ENCODE measurements around the gene TMEM256. TPM values are rescaled to one million over a fixed set of nuclear protein-coding genes. Genes with fewer than 3 reads are reported as not detected.
A peak's percentile ranks its signal among the peaks of the same experiment; 100 is the strongest.

Gene TMEM256
- total and polyA plus RNA-seq, 9 of the 15 experiments (the other 6 are each of a cell fraction or from before 2014, with no cell fraction given) = 43.4 to 177 (median 68.5) TPM

DNA sequence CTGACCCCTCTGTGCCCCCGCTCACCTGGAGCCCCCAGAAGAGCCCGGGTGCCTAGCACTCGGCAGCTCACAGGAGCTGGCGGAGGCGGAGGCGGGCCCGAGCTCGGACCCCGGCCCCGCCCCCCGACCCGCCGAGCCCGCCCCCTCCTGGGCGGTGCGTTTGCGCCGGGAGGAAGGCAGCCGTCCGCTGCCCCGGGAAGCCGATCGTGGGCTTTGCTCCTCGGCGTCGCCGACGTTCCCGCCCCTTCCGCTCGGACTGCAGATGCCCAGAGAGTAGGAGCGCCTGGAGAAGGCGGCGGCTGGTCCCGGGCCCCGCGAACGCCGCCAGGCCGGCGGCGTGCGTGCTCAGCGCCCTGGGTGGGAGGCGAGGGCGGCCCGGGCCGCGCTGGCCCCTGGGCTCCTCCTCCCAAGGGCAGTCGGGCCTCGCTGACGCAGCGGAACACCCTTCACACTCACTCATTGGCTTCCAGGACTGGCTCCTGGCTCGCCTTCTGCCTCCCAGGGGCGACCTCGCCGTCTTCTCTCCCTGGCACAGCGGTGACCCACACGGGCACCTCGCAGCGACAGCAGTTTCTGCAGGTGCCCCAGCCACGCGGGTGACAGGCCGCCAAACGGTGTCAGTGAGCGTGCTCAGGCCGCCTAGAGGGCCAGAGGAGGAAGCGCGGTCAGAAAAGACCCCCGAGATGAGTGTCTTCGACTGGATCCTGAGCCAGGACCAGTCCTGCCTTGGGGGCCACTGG, 9.3 kb downstream of the TMEM256 start, which contains the start of gene PLSCR3 (continued):
- TF ChIP-seq, protein P1, sequence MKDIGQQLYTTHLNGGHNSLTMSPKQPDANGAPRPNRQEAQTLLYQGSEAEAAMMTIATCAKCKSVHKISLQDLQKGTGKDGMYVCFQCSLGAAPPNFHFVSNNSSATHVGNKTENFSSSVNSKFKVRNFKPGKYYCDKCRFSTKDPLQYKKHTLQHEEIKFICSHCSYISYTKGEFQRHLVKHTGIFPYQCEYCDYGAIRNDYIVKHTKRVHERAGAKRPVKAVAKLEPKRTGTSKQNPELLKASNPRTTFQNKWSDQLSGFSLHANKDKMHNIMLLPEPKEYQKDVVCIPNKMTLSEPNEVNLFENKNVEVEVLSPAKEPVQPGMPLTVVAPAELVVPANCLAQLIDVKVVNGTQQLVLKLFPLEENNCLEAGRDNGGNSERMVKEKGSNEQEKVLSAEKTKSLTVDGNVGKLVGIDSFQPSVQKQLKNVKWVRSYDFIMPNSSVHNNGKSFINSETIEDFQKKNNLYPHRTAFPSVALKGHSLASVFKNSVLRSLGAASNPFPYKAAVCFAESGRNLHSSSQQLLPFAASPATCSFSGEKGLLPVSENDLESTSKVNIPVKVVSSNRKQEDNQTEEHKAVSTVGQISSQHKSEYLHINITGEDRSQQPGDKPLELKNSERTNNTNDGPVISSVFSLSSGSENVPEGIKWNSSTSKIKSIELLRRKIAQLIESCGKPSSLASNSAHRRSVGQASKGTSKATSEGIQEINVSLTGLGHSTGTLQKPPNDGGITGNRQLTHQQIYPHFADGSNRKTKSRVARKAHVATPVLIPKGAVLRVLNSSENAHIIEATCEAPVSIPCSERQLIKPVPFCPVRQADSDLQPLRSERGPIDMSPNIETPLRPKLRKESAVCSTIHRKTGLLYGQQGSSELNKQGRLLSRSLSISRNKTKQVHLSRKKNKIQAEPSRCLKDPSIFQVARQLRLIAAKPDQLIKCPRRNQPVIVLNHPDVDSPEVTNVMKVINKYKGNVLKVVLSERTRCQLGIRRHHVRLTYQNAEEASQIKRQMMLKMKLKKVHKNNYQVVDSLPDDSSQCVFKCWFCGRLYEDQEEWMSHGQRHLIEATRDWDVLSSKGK (CRISPR knock-in tag; IDR thresholded peaks at IDR 0.05) = no peak
- 0 out of 2 replicates have a peak, but pooled peaks have one; percentile 51 for TF ChIP-seq HDAC8 (tag; IDR thresholded peaks at IDR 0.05)
- TF ChIP-seq E2F3 (CRISPR knock-in tag; IDR thresholded peaks at IDR 0.05) = no peak
- 0 out of 2 replicates have a peak, but pooled peaks have one; percentile 4 for TF ChIP-seq NFIC (IDR thresholded peaks at IDR 0.05)
- TF ChIP-seq ZNF717 (CRISPR knock-in tag; IDR thresholded peaks at IDR 0.05) = no peak
- TF ChIP-seq NFATC3 (IDR thresholded peaks at IDR 0.05) = no peak
- TF ChIP-seq TAF1 (IDR thresholded peaks at IDR 0.05; ENCODE audit: control insufficient read depth, extremely low read depth, insufficient read depth, low read length, severe bottlenecking) = peak; percentile 42
- no peak for TF ChIP-seq BCL6 (CRISPR knock-in tag; IDR thresholded peaks at IDR 0.05)
- no peak for TF ChIP-seq E2F8 (IDR thresholded peaks at IDR 0.05; ENCODE audit: low read depth, partially characterized antibody)
- TF ChIP-seq CHCHD3 (CRISPR knock-in tag; IDR thresholded peaks at IDR 0.05) = no peak
- TF ChIP-seq PRDM10 (IDR thresholded peaks at IDR 0.05; ENCODE audit: partially characterized antibody) = no peak
- no peak for TF ChIP-seq ATF1 (CRISPR knock-in tag; IDR thresholded peaks at IDR 0.05)
- TF ChIP-seq ATF1 (tag; IDR thresholded peaks at IDR 0.05) = peak; percentile 50
- no peak for TF ChIP-seq ARID2 (IDR thresholded peaks at IDR 0.05)
- peak; percentile 61; the same call in 1 of the 2 replicates for TF ChIP-seq TFAP4 (CRISPR knock-in tag; IDR thresholded peaks at IDR 0.05; ENCODE audit: borderline replicate concordance)
